Mammary epithelial cell (primary cell): ENCODE results near the gene PTPRG.

ENCODE experiments used
- CTCF ChIP-seq, 2 donors: IDR thresholded peaks in 1 of 2; conservative IDR thresholded peaks in 1 of 2; 2 replicates each; pipeline ENCODE4 v1.5.1; 2011 to 2012; ENCODE audit warnings: inconsistent platforms in 2 of 2, low read length in 2 of 2, mild to moderate bottlenecking in 2 of 2, control low read depth in 1 of 2, low read depth in 1 of 2; ENCODE audit not compliant: insufficient read depth in 1 of 2; ENCODE audit errors: extremely low read depth in 1 of 2
- EZH2 ChIP-seq: IDR thresholded peaks from 2 replicates; pipeline ENCODE4 v1.6.1; 2012; ENCODE audit warnings: low read length, inconsistent platforms, borderline replicate concordance

- no peak for TF ChIP-seq CTCF (conservative IDR thresholded peaks at IDR 0.05 in 1 of 2, IDR thresholded peaks at IDR 0.05 in 1 of 2; ENCODE audit: extremely low read depth in 1 of 2, insufficient read depth in 1 of 2, low read depth in 1 of 2, low read length in 2 of 2)
- TF ChIP-seq EZH2: no peak
Observed at GRCh38 chr3:61600195-61600594, 38.8 kb downstream of the PTPRG start.
